Lower lobe of right lung (tissue), 2 donors: ENCODE results near the gene SLC15A1. TPM values are rescaled to one million over a fixed set of nuclear protein-coding genes. Genes with fewer than 3 reads are reported as not detected.

ENCODE experiments used
- ATAC-seq, 2 donors: fragments of 200-7000 bp; cut with Tn5 transposase; one replicate each; pipeline ENCODE4 v1.9.1; 2020 to 2022; ENCODE audit warnings: mild to moderate bottlenecking in 2 of 2, moderate library complexity in 2 of 2
- DNase-seq: peaks from one replicate; pipeline ENCODE4 v3.0.0-alpha.2; 2020
- H3K27ac ChIP-seq: fragments of 200-600 bp; one replicate; pipeline ENCODE4 v1.8.0; 2022
- H3K27me3 ChIP-seq: fragments of 200-600 bp; one replicate; pipeline ENCODE4 v1.8.0; 2022; ENCODE audit warnings: low read depth
- H3K36me3 ChIP-seq: fragments of 200-600 bp; one replicate; pipeline ENCODE4 v1.8.0; 2022; ENCODE audit warnings: mild to moderate bottlenecking
- H3K4me1 ChIP-seq: fragments of 200-600 bp; one replicate; pipeline ENCODE4 v1.8.0; 2022
- H3K4me3 ChIP-seq: fragments of 200-600 bp; one replicate; pipeline ENCODE4 v1.8.0; 2022; ENCODE audit warnings: mild to moderate bottlenecking
- H3K9me3 ChIP-seq: fragments of 200-600 bp; one replicate; pipeline ENCODE4 v1.8.0; 2022
- intact Hi-C: fragments of 100-400 bp; cut with DNase I; formaldehyde crosslinking; loops from one replicate; pipeline ENCODE4 v1.11.0; 2022
- total RNA-seq: library from RNA; stranded (reverse); fragmentation: NEBNext Ultra II Directional; extraction: Animal tissue kit (Norgen Biotek cat#: 25700); gene quantifications from one replicate; pipeline ENCODE4 v1.2.1, GENCODE V29; 2021
- TF ChIP-seq, protein P1 (sequence below): fragments of 200-600 bp; IDR thresholded peaks from one replicate; pipeline ENCODE4 v1.8.0; 2022; ENCODE audit warnings: antibody characterized with exemption, mild to moderate bottlenecking
- donor health status: DM: no; HTN: yes; CAD: no; lungs with severe emphysema.

Gene SLC15A1
- total RNA-seq, 1 donor from 2014 or later, result not detected

GRCh38 chr13:98797456-98797855, 45.0 kb upstream of the SLC15A1 start:
- no peaks in the 10 kb centered on the region for H3K4me1 ChIP-seq
- no peak overlapping the region for H3K4me3 ChIP-seq
- DNase-seq (no peak), ATAC-seq (peak; percentile 10 to 43)
- peaks cover 90% of the 10 kb centered on the region for H3K36me3 ChIP-seq
- no peaks in the 10 kb centered on the region for H3K27me3 ChIP-seq
- intact Hi-C loops, result no loop called here
- H3K9me3 ChIP-seq, result no peaks in the 10 kb centered on the region
- H3K27ac ChIP-seq, result no peak overlapping the region
- TF ChIP-seq, protein P1, sequence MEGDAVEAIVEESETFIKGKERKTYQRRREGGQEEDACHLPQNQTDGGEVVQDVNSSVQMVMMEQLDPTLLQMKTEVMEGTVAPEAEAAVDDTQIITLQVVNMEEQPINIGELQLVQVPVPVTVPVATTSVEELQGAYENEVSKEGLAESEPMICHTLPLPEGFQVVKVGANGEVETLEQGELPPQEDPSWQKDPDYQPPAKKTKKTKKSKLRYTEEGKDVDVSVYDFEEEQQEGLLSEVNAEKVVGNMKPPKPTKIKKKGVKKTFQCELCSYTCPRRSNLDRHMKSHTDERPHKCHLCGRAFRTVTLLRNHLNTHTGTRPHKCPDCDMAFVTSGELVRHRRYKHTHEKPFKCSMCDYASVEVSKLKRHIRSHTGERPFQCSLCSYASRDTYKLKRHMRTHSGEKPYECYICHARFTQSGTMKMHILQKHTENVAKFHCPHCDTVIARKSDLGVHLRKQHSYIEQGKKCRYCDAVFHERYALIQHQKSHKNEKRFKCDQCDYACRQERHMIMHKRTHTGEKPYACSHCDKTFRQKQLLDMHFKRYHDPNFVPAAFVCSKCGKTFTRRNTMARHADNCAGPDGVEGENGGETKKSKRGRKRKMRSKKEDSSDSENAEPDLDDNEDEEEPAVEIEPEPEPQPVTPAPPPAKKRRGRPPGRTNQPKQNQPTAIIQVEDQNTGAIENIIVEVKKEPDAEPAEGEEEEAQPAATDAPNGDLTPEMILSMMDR, result no peak

GRCh38 chr13:98796798-98797197, 44.3 kb upstream of the SLC15A1 start:
- DNase-seq, result no peak
- no peak overlapping the region for H3K4me3 ChIP-seq
- intact Hi-C loops, result no loop called here
- peaks cover 88% of the 10 kb centered on the region for H3K36me3 ChIP-seq
- H3K27ac ChIP-seq, result no peak overlapping the region
- no peaks in the 10 kb centered on the region for H3K9me3 ChIP-seq
- H3K27me3 ChIP-seq, result no peaks in the 10 kb centered on the region
- TF ChIP-seq, protein P1, result no peak
- H3K4me1 ChIP-seq, result no peaks in the 10 kb centered on the region
- ATAC-seq, result no peak

DNA sequence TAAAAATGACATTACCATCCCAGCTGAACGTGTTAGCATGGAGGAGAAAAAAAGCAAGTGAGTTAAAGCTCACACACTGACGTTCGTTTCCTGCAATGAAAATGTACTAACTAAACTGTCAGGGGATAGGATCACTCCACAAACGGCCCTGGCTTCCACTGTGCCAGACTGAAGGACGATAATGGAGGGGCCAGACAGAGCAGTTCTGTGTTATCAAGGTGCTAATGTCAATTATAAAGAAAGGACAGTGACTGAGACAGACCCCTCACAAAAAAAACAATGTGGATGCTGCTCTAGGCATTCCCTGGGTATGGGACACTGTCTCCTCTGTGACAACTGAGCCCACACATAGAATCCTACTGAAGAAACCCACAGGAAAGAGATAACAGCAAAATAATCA, 43.7 kb upstream of the SLC15A1 start:
- ATAC-seq (no peak), DNase-seq (no peak)
- Histone ChIP-seq H3K9me3 (no peaks in the 10 kb centered on the region), H3K4me1 (no peaks in the 10 kb centered on the region), H3K27ac (no peak overlapping the region), H3K36me3 (peaks cover 87% of the 10 kb centered on the region), H3K27me3 (no peaks in the 10 kb centered on the region), H3K4me3 (no peak overlapping the region)
- intact Hi-C loops, result no loop called here
- TF ChIP-seq, protein P1, result no peak

DNA sequence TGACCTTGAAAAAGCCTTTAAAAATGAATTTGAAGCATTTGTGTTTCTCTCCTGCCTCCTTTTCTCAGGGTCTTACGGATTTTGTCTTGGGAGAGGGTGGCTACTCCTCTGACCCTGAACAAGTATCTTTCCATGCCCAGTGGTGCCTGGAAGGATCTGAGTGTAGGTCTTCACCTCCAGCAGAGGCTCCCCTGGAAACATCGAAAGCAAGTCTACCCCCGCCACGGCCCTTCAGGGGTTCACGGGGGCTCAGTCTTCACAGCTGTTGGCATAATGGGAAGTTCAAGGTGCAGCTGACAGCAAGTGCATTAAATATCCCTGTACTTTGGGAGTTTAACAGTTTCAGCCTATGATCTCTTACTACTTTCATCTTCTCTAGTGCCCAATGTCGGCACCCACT, 42.7 kb upstream of the SLC15A1 start:
- Histone ChIP-seq H3K9me3 (no peaks in the 10 kb centered on the region), H3K4me3 (no peak overlapping the region), H3K36me3 (peaks cover 79% of the 10 kb centered on the region), H3K4me1 (no peaks in the 10 kb centered on the region), H3K27me3 (no peaks in the 10 kb centered on the region), H3K27ac (no peak overlapping the region)
- TF ChIP-seq, protein P1, result no peak
- intact Hi-C loops, result no loop called here
- ATAC-seq, result no peak
- DNase-seq, result no peak

DNA sequence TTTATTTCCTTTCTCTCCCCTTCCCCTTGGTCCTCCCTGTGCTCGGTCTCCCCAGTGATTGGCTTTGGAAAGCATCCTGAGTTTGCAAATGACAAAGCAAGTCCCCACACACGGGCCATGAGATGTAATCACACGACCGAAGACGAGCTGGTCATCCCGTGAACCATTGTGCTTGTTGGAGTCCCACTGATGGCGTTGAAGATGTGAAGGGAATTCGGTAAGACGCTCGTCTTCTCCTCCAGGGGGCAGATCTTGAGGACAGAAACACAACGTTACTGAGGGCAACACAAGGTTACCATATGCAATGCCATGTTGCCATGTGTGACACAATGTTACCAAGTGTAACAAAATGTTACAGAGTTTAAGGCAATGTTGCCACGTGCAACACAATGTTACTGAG, 42.0 kb upstream of the SLC15A1 start:
- Histone ChIP-seq H3K4me1 (no peaks in the 10 kb centered on the region), H3K4me3 (no peak overlapping the region), H3K36me3 (peaks cover 71% of the 10 kb centered on the region), H3K27ac (no peak overlapping the region), H3K9me3 (no peaks in the 10 kb centered on the region), H3K27me3 (no peaks in the 10 kb centered on the region)
- intact Hi-C loops, result no loop called here
- TF ChIP-seq, protein P1, result no peak
- no peak for DNase-seq
- ATAC-seq, result no peak
